Body of pancreas (tissue), 4 donors: ENCODE measurements around the gene TBL1XR1. TPM values are rescaled to one million over a fixed set of nuclear protein-coding genes. Genes with fewer than 3 reads are reported as not detected.

ENCODE experiments used
- ATAC-seq: fragments of 150-250 bp; one replicate; pipeline ENCODE4 v1.9.1; 2016
- DNase-seq, 4 donors: peaks; one replicate each; pipeline ENCODE4 v3.0.0-alpha.2; 2019
- H3K27ac ChIP-seq, 4 donors: fragments of 200-600 bp; sonication (generic); 1 replicate in 3 of 4; 2 replicates in 1 of 4; pipeline versions ENCODE4 v1.5.1 to v1.6.1; 2016 to 2019; ENCODE audit warnings: mild to moderate bottlenecking in 1 of 4, mixed read lengths in 1 of 4, moderate library complexity in 1 of 4
- H3K27me3 ChIP-seq, 2 donors: fragments of 200-600 bp; sonication (generic); one replicate each; pipeline ENCODE4 v1.6.0; 2016; ENCODE audit warnings: mild to moderate bottlenecking in 1 of 2
- H3K36me3 ChIP-seq, 2 donors: fragments of 200-600 bp; sonication (generic); replicated peaks in 1 of 2; 2 replicates each; pipeline ENCODE4 v1.5.1; 2016; ENCODE audit warnings: low read depth in 2 of 2; ENCODE audit not compliant: insufficient read depth in 1 of 2
- H3K4me1 ChIP-seq: fragments of 200-600 bp; sonication (generic); one replicate; pipeline ENCODE4 v1.6.0; 2016
- H3K4me3 ChIP-seq, 2 donors: fragments of 200-600 bp; sonication (generic); 1 replicate in 1 of 2; 2 replicates in 1 of 2; pipeline ENCODE4 v1.5.1; 2016 to 2019
- H3K9me3 ChIP-seq, 3 donors: fragments of 200-600 bp; sonication (generic); 1 replicate in 2 of 3; 2 replicates in 1 of 3; pipeline ENCODE4 v1.5.1; 2016
- POLR2A ChIP-seq, 3 donors: fragments of 450-650 bp; IDR thresholded peaks; one replicate each; pipeline ENCODE4 v1.6.1; 2016; ENCODE audit warnings: antibody characterized with exemption in 3 of 3, mild to moderate bottlenecking in 2 of 3
- WGBS, 2 donors: methylation state at CpG; one replicate each; pipeline ENCODE4 v1.1.5; 2017; 5-methylcytosine and 5-hydroxymethylcytosine counted together
- intact Hi-C: fragments of 100-400 bp; cut with DNase I; formaldehyde crosslinking; loops from one replicate; pipeline ENCODE4 v1.15.1; 2023
- total RNA-seq, 2 donors: library from RNA; depleted of rRNA; stranded (reverse); fragments of >200 nt; gene quantifications; one replicate each; pipeline ENCODE4 v1.1.0, GENCODE V29; 2016
- TF ChIP-seq, protein P1 (sequence below), 7 experiments: fragments of 450-650 bp in 4 of 7; fragments of 200-600 bp in 3 of 7; sonication (generic) in 3 of 7; IDR thresholded peaks; one replicate each; pipeline ENCODE4 v1.5.1; 2016 to 2019; ENCODE audit warnings: antibody characterized with exemption in 7 of 7

TBL1XR1 gene
- total RNA-seq, 2 donors from 2014 or later = 34.3 to 57.9 TPM

DNA sequence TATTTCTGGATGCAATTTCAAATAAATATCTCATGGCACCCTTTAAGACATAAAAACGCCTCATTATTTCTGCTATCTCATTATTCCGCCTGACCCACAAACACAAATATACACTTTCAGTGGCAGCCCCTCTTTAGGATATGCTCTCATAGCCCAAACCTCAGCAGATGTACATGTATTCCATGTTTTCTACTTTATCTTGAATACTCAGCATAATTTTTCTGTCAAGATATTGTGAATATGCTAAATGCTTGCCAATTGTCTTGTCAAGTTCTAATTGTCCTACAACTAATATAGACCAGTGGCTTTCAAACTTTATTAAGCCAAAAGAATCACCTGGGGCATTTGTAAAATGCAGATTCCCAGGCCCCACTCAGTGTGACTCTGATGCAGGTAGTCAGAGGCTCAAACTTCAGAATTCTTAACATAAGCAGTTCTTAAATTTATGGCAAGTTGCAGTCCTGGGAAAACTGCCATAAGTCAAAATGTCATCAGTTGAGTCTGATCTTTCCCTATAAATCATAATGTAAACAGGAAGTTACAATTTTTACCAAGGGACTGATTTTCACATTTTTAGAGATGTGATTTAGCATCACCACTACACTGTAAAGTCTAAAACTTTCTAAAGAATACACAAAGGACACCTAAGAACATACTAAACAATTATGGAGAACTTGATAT is 135.1 kb downstream of the TBL1XR1 start:
- intact Hi-C loops = no loop called here
- no peaks in the 10 kb centered on the region for H3K9me3 ChIP-seq
- no peak for TF ChIP-seq POLR2A (IDR thresholded peaks at IDR 0.05)
- TF ChIP-seq, protein P1, sequence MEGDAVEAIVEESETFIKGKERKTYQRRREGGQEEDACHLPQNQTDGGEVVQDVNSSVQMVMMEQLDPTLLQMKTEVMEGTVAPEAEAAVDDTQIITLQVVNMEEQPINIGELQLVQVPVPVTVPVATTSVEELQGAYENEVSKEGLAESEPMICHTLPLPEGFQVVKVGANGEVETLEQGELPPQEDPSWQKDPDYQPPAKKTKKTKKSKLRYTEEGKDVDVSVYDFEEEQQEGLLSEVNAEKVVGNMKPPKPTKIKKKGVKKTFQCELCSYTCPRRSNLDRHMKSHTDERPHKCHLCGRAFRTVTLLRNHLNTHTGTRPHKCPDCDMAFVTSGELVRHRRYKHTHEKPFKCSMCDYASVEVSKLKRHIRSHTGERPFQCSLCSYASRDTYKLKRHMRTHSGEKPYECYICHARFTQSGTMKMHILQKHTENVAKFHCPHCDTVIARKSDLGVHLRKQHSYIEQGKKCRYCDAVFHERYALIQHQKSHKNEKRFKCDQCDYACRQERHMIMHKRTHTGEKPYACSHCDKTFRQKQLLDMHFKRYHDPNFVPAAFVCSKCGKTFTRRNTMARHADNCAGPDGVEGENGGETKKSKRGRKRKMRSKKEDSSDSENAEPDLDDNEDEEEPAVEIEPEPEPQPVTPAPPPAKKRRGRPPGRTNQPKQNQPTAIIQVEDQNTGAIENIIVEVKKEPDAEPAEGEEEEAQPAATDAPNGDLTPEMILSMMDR (IDR thresholded peaks at IDR 0.05) = no peak
- no peaks in the 10 kb centered on the region for H3K36me3 ChIP-seq
- H3K27ac ChIP-seq = no peak overlapping the region
- 86 to 93% methylated on average over 2 of the region's 2 CpGs for WGBS, 2 donors
- H3K4me1 ChIP-seq = peaks cover 4% of the 10 kb centered on the region
- DNase-seq = no peak
- no peaks in the 10 kb centered on the region for H3K27me3 ChIP-seq
- ATAC-seq = no peak
- no peak overlapping the region for H3K4me3 ChIP-seq

DNA sequence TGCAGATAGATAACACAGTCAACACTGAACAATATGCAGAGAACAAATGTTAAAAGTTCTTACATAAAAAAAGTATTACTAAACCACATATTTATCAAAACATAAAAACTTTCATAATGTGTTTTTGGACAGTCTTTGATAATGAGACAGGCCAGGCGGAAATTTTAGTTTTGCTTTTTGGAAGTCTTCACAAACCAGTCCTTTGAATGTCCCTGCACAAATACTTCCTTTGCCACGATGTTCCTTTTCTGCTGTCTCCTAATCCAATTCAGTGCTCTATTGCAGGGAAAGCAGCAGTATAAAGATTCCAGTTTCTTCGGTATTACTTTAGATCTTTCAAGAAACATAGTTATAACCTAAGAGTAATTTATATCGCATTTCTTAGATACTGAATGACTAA is 135.9 kb downstream of the TBL1XR1 start:
- peaks cover 4% of the 10 kb centered on the region for H3K4me1 ChIP-seq
- H3K4me3 ChIP-seq = no peak overlapping the region
- WGBS, 2 donors = 80 to 89% methylated on average over 4 of the region's 4 CpGs
- no peak for TF ChIP-seq POLR2A (IDR thresholded peaks at IDR 0.05)
- TF ChIP-seq, protein P1 (IDR thresholded peaks at IDR 0.05) = no peak
- ATAC-seq (no peak), DNase-seq (no peak)
- intact Hi-C loops = no loop called here
- H3K9me3 ChIP-seq = no peaks in the 10 kb centered on the region
- H3K27me3 ChIP-seq = no peaks in the 10 kb centered on the region
- no peak overlapping the region for H3K27ac ChIP-seq
- no peaks in the 10 kb centered on the region for H3K36me3 ChIP-seq

DNA sequence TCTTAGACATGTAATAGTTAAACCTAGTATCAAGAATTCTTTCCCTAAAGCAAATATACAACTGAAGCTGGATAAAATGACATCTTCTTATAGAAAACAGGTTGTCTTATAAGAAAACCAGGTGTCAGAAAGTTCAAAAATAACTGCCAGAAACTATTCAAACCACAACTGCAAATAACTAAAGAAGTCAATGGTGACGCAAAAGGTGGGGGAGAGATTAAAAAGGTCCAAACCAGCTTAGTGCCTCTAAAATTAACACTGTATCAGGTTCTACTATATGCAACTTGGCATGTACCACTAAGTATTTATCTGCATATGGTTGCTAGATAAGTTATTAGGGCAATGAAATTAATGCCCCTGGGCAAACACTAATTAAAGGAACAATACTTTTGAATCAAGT is 136.8 kb downstream of the TBL1XR1 start:
- Histone ChIP-seq H3K36me3 (no peaks in the 10 kb centered on the region), H3K4me1 (peaks cover 1% of the 10 kb centered on the region), H3K27me3 (no peaks in the 10 kb centered on the region), H3K27ac (no peak overlapping the region), H3K4me3 (no peak overlapping the region), H3K9me3 (no peaks in the 10 kb centered on the region)
- WGBS, 2 donors = 64 to 75% methylated on average over 1 of the region's 1 CpG
- no peak for TF ChIP-seq POLR2A (IDR thresholded peaks at IDR 0.05)
- TF ChIP-seq, protein P1 (IDR thresholded peaks at IDR 0.05) = no peak
- ATAC-seq (no peak), DNase-seq (no peak)
- intact Hi-C loops = no loop called here

DNA sequence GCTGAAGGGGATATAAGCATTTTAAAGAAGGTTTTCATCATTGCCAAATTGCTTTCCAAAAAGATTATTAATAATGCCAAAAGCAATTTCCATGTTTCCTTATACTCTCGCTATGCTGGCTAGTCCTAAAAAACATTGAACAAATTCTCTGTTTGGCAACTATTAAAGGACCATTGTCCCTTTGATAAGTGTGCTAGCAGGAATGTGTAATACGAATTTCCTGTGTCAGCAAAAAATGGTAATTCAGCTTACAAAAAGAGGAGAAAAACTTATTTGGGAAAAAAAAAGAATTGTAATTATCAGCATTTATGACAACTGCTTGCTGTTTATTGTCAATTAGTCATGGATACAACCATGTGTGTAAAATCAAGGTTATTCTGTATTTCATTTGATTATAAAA is 138.6 kb downstream of the TBL1XR1 start:
- no peak overlapping the region for H3K4me3 ChIP-seq
- no peaks in the 10 kb centered on the region for H3K27me3 ChIP-seq
- 53 to 66% methylated on average over 2 of the region's 2 CpGs for WGBS, 2 donors
- H3K4me1 ChIP-seq = no peaks in the 10 kb centered on the region
- intact Hi-C loops = loop anchor here (10.0 kb wide), 1 partner anchor 136 kb away; the partner anchor contains the start of gene TBL1XR1
- no peak for TF ChIP-seq POLR2A (IDR thresholded peaks at IDR 0.05)
- TF ChIP-seq, protein P1 (IDR thresholded peaks at IDR 0.05) = no peak
- H3K27ac ChIP-seq = no peak overlapping the region
- DNase-seq (no peak), ATAC-seq (no peak)
- no peaks in the 10 kb centered on the region for H3K36me3 ChIP-seq
- H3K9me3 ChIP-seq = no peaks in the 10 kb centered on the region

DNA sequence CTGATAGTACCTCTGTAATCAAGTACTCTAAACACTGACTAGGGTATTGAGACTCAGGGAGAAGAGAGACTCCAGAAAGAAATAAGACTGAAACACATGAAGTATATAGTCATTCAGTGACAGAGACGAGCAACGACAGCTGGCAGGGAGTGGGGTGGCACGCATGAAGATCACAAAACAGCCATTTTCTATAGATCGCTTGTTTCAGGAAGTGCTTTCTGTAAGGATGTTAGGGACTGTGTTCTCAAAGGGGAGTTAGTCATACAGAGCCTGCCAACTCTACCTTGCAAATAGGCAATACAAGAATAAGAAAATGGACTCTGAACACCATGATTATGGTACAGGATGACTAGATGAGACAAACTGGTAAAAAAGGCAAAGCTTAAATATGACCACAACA is 139.5 kb downstream of the TBL1XR1 start:
- Histone ChIP-seq H3K4me3 (no peak overlapping the region), H3K36me3 (no peaks in the 10 kb centered on the region), H3K27me3 (no peaks in the 10 kb centered on the region), H3K9me3 (no peaks in the 10 kb centered on the region), H3K27ac (no peak overlapping the region), H3K4me1 (no peaks in the 10 kb centered on the region)
- intact Hi-C loops = loop anchor here (10.0 kb wide), 1 partner anchor 137 kb away; the partner anchor contains the start of gene TBL1XR1
- TF ChIP-seq, protein P1 (IDR thresholded peaks at IDR 0.05) = no peak
- no peak for TF ChIP-seq POLR2A (IDR thresholded peaks at IDR 0.05)
- DNase-seq (no peak), ATAC-seq (no peak)
- WGBS, 2 donors = 89 to 94% methylated on average over 4 of the region's 4 CpGs
